Nephron (organoid): Measurements from ENCODE around the gene PPIH.

ENCODE experiments used
- H3K27ac Mint-ChIP-seq, 3 experiments: 2 replicates each; pipeline ENCODE4 v1.8.0; 2020; ENCODE audit warnings: mixed read lengths in 3 of 3, mild to moderate bottlenecking in 2 of 3, moderate library complexity in 1 of 3
- H3K27me3 Mint-ChIP-seq: 2 replicates; pipeline ENCODE4 v1.8.0; 2021; ENCODE audit warnings: low read depth, mild to moderate bottlenecking, moderate library complexity, mixed read lengths
- H3K36me3 Mint-ChIP-seq: 2 replicates; pipeline ENCODE4 v1.8.0; 2020; ENCODE audit warnings: low read depth, mixed read lengths
- H3K4me1 Mint-ChIP-seq: 2 replicates; pipeline ENCODE4 v1.8.0; 2020; ENCODE audit warnings: mixed read lengths
- H3K4me3 Mint-ChIP-seq, 3 experiments: 2 replicates each; pipeline ENCODE4 v1.8.0; 2020; ENCODE audit warnings: mild to moderate bottlenecking in 3 of 3, mixed read lengths in 3 of 3, moderate library complexity in 2 of 3
- H3K9me3 Mint-ChIP-seq: 2 replicates; pipeline ENCODE4 v1.8.0; 2020; ENCODE audit warnings: mixed read lengths
- TF ChIP-seq, protein P1 (sequence below), 3 experiments: fragments of 200-600 bp; sonication (generic); IDR thresholded peaks; one replicate each; pipeline ENCODE4 v1.5.0; 2021; ENCODE audit warnings: antibody characterized with exemption in 3 of 3; ENCODE audit not compliant: unreplicated experiment in 3 of 3

The PPIH gene

DNA sequence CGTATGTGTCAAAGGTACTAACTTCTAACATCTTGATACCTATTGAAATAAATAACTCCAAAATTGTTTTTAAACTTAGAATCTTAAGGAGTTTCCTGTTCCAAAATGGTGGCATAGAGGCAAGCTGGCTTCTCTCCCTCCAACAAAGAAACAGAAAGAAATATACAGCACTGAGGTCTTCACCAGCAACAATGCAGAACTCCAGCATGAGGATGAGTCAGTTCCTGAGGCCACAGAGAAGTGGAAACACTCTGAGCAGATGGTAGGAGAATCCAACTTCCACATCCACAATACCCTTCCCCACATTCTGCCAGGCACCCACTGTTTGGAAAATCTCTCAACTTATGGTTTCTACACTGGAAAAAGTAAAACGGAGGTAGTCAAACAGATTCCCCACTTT is 12.2 kb upstream of the PPIH start:
- Mint-ChIP-seq H3K4me3 (no peak overlapping the region), H3K4me1 (no peaks in the 10 kb centered on the region), H3K36me3 (peaks cover 33% of the 10 kb centered on the region), H3K9me3 (peaks cover 13% of the 10 kb centered on the region), H3K27me3 (no peaks in the 10 kb centered on the region), H3K27ac (no peak overlapping the region)
- TF ChIP-seq, protein P1, sequence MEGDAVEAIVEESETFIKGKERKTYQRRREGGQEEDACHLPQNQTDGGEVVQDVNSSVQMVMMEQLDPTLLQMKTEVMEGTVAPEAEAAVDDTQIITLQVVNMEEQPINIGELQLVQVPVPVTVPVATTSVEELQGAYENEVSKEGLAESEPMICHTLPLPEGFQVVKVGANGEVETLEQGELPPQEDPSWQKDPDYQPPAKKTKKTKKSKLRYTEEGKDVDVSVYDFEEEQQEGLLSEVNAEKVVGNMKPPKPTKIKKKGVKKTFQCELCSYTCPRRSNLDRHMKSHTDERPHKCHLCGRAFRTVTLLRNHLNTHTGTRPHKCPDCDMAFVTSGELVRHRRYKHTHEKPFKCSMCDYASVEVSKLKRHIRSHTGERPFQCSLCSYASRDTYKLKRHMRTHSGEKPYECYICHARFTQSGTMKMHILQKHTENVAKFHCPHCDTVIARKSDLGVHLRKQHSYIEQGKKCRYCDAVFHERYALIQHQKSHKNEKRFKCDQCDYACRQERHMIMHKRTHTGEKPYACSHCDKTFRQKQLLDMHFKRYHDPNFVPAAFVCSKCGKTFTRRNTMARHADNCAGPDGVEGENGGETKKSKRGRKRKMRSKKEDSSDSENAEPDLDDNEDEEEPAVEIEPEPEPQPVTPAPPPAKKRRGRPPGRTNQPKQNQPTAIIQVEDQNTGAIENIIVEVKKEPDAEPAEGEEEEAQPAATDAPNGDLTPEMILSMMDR (IDR thresholded peaks at IDR 0.05; ENCODE audit: unreplicated experiment in 3 of 3): no peak

DNA sequence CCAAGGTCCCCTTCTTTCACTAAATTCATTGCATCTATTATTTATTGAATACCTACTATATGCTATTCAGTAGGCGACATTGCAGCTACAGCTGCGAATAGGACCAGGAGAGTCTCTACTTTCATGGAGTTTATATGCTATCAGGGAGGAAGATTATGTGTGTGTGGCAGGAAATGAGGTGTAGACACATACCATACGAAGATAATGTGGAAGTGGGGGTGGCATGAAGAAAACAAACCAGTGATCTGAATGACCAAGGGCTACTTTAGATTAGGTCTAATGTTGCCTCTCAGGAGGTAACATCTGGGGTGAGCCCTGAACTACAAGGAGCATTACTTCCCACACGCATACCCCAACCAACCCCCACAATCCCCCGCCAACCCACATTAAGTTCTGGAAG is 1.0 kb upstream of the PPIH start:
- peaks cover 16% of the 10 kb centered on the region for H3K36me3 Mint-ChIP-seq
- no peaks in the 10 kb centered on the region for H3K9me3 Mint-ChIP-seq
- TF ChIP-seq, protein P1 (IDR thresholded peaks at IDR 0.05; ENCODE audit: unreplicated experiment in 3 of 3): no peak
- peak overlapping the region; percentile 56 to 96 (median 86) for H3K27ac Mint-ChIP-seq
- no peaks in the 10 kb centered on the region for H3K27me3 Mint-ChIP-seq
- H3K4me1 Mint-ChIP-seq: peaks cover 27% of the 10 kb centered on the region
- H3K4me3 Mint-ChIP-seq: peak overlapping the region; percentile 93 to 99 (median 99)

DNA sequence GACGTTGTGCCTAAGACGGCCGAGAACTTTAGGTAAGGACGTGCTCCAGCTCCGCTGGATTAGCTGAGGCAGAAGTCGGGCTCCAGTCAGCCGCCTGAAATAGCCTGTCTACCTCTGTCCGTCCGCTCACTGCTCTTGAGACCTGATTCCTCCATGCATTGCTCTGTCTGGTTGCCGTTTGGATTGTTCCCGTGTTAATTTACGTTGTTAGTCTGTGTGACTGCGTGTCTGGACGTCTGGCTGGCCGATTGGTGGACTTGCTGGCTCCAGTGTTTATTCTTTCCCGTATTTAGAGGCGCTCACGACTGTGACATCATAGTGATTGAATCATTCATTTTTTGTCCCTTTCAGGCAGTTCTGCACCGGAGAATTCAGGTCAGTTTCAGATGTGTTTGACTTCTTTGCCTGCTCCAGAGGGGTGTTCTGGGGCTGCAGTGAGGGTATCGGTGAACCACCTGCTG is 684 bp downstream of the PPIH start:
- H3K27ac Mint-ChIP-seq: peak overlapping the region; percentile 56 to 96 (median 86)
- TF ChIP-seq, protein P1 (IDR thresholded peaks at IDR 0.05; ENCODE audit: unreplicated experiment in 3 of 3): no peak
- peak overlapping the region; percentile 93 to 99 (median 99) for H3K4me3 Mint-ChIP-seq
- no peaks in the 10 kb centered on the region for H3K27me3 Mint-ChIP-seq
- peaks cover 27% of the 10 kb centered on the region for H3K4me1 Mint-ChIP-seq
- H3K36me3 Mint-ChIP-seq: peaks cover 26% of the 10 kb centered on the region
- no peaks in the 10 kb centered on the region for H3K9me3 Mint-ChIP-seq

DNA sequence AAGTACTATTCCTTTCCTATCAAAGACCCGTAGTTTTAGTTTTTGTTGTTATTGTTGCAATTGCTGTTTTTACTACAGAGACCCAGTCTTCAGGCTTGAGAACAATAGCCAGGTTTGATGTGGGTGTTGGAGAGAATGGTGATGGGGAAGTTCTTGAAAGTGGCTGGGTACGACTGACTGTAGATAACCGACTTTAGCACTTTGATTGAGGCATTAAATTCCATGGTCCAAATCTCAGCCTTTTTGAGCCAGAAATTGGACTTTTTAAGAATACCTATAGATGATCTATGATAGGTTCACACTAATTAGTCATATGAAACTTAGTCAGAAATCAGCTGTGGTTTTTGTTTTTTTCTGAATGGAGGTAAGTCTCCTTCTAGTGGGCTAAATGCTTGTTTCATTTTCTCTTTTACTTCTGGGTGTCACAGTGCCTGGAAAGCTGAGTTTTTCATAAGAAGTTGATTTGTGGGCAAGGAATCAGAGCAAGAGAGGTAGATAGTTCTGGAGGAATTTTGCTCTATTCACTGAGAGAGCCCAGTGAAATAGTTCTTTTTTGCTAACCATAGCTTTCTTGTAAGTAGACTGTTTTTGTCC is 2.8 kb downstream of the PPIH start:
- Mint-ChIP-seq H3K4me3 (peak overlapping the region; percentile 93 to 99 (median 99)), H3K4me1 (peaks cover 27% of the 10 kb centered on the region), H3K27ac (no peak overlapping the region), H3K27me3 (no peaks in the 10 kb centered on the region), H3K36me3 (peaks cover 40% of the 10 kb centered on the region), H3K9me3 (no peaks in the 10 kb centered on the region)
- TF ChIP-seq, protein P1 (IDR thresholded peaks at IDR 0.05; ENCODE audit: unreplicated experiment in 3 of 3): no peak

DNA sequence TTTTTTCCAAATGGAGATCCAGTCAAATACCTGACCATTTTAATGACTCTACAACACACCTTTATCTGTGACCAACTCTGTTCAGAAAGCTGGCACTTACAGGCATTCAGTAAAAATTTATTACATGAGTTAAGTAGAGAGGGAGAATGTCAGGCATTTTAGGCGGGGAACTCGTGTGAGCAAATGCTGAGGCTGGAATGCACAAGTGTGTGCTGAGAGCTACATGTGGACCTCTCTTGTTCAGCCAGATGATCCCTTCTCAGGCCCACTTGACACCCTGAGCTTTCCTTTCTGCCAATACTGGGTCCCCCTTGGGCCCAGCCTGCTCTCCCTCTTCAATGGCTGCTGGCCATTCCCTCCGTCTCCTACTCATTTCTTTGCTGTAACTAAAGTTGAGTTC is 11.7 kb downstream of the PPIH start:
- peaks cover 61% of the 10 kb centered on the region for H3K36me3 Mint-ChIP-seq
- H3K4me1 Mint-ChIP-seq: no peaks in the 10 kb centered on the region
- H3K9me3 Mint-ChIP-seq: no peaks in the 10 kb centered on the region
- no peaks in the 10 kb centered on the region for H3K27me3 Mint-ChIP-seq
- TF ChIP-seq, protein P1 (IDR thresholded peaks at IDR 0.05; ENCODE audit: unreplicated experiment in 3 of 3): no peak
- H3K4me3 Mint-ChIP-seq: no peak overlapping the region
- peak overlapping the region; percentile 69 to 93 (median 92) for H3K27ac Mint-ChIP-seq

DNA sequence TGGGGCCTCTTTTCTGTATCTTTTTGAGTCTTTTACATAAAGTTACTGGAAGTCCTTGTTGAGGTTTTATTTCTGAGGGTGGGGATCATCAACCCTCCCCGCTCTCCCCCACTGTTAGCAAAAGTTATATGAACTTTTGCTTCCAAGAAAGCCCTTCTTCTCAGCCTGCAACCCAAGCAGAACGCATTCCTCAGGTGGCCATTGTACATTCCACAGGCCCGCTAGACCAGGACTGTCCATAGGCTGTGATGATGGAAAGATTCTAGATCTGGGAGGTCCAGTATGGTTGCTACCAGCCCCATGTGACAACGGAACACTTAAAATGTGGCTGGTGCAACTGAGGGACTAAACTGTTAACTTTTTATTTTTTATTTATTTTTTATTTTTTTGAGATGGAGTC is 12.2 kb downstream of the PPIH start:
- peak overlapping the region; percentile 69 to 93 (median 92) for H3K27ac Mint-ChIP-seq
- H3K9me3 Mint-ChIP-seq: no peaks in the 10 kb centered on the region
- H3K4me3 Mint-ChIP-seq: no peak overlapping the region
- TF ChIP-seq, protein P1 (IDR thresholded peaks at IDR 0.05; ENCODE audit: unreplicated experiment in 3 of 3): no peak
- H3K27me3 Mint-ChIP-seq: no peaks in the 10 kb centered on the region
- no peaks in the 10 kb centered on the region for H3K4me1 Mint-ChIP-seq
- H3K36me3 Mint-ChIP-seq: peaks cover 65% of the 10 kb centered on the region
